Transverse colon (tissue), 4 donors: ENCODE measurements around the gene ERICH2. TPM values are rescaled to one million over a fixed set of nuclear protein-coding genes. Genes with fewer than 3 reads are reported as not detected.

ENCODE experiments used
- DNase-seq: peaks from one replicate; pipeline ENCODE4 v3.0.0-alpha.2; 2019
- H3K27ac ChIP-seq, 4 donors: fragments of 200-600 bp; sonication (generic); 2 replicates each; pipeline ENCODE4 v1.5.1; 2016 to 2018; ENCODE audit warnings: inconsistent platforms in 4 of 4
- H3K27me3 ChIP-seq: fragments of 200-600 bp; sonication (generic); 2 replicates; pipeline ENCODE4 v1.5.1; 2017; ENCODE audit warnings: inconsistent platforms
- H3K36me3 ChIP-seq, 4 donors: fragments of 200-600 bp; sonication (generic); 2 replicates each; pipeline ENCODE4 v1.5.1; 2017 to 2019; ENCODE audit warnings: inconsistent platforms in 4 of 4
- H3K4me1 ChIP-seq, 4 donors: fragments of 200-600 bp; sonication (generic); 2 replicates each; pipeline ENCODE4 v1.5.1; 2017 to 2020; ENCODE audit warnings: inconsistent platforms in 4 of 4
- H3K4me3 ChIP-seq, 4 donors: fragments of 200-600 bp; sonication (generic); 1 replicate in 1 of 4; 2 replicates in 3 of 4; pipeline versions ENCODE4 v1.5.1 to v1.6.1; 2017 to 2019; ENCODE audit warnings: inconsistent platforms in 4 of 4
- H3K9me3 ChIP-seq, 2 donors: fragments of 200-600 bp; sonication (generic); 2 replicates each; pipeline ENCODE4 v1.5.1; 2017 to 2019; ENCODE audit warnings: inconsistent platforms in 2 of 2
- CTCF ChIP-seq, 5 experiments: fragments of 200-600 bp in 3 of 5; fragments of 450-650 bp in 2 of 5; sonication (generic) in 3 of 5; IDR thresholded peaks; 1 replicate in 2 of 5; 2 replicates in 3 of 5; pipeline ENCODE4 v1.5.1; 2016 to 2017; ENCODE audit warnings: antibody characterized with exemption in 5 of 5, inconsistent platforms in 3 of 5, mild to moderate bottlenecking in 2 of 5, moderate library complexity in 1 of 5
- EP300 ChIP-seq: sonication (generic); formaldehyde crosslinking; IDR thresholded peaks from one replicate; pipeline ENCODE4 v1.6.1; 2017; ENCODE audit warnings: antibody characterized with exemption, low read depth
- POLR2A ChIP-seq: fragments of 450-650 bp; IDR thresholded peaks from one replicate; pipeline ENCODE4 v1.6.1; 2016; ENCODE audit warnings: antibody characterized with exemption, mild to moderate bottlenecking, moderate library complexity
- POLR2AphosphoS5 ChIP-seq, 3 donors: sonication (generic); formaldehyde crosslinking; IDR thresholded peaks; one replicate each; pipeline ENCODE4 v1.6.1; 2016; ENCODE audit warnings: antibody characterized with exemption in 3 of 3
- WGBS, 2 donors: methylation state at CpG; one replicate each; pipeline ENCODE4 v1.1.5; 2018; ENCODE audit warnings: low coverage in 1 of 2; 5-methylcytosine and 5-hydroxymethylcytosine counted together
- in situ Hi-C, 4 donors: fragments of 200-750 bp; cut with MboI; loops; one replicate each; pipeline versions ENCODE4 v1.15.0 to v1.15.1; 2017; ENCODE audit warnings: low sequenced_read_pairs in 3 of 4, low pct_ligation_motif_present in 1 of 4, low pct_unique_long_range_greater_than_20kb in 1 of 4
- intact Hi-C: fragments of 100-400 bp; cut with DNase I; formaldehyde crosslinking; loops from one replicate; pipeline ENCODE4 v1.15.1; 2023; ENCODE audit warnings: low total_unique reads
- total RNA-seq, 4 donors: library from RNA; depleted of rRNA; stranded (reverse); fragments of >200 nt; gene quantifications; one replicate each; pipeline ENCODE4 v1.1.0, GENCODE V29; 2016

Gene ERICH2
- total RNA-seq, 4 donors from 2014 or later: not detected

- H3K36me3 ChIP-seq: no peaks in the 10 kb centered on the region
- peaks cover 41 to 81% (median 73%) of the 10 kb centered on the region in 4 donors for H3K4me1 ChIP-seq
- in situ Hi-C loops: loop anchor here (10.0 to 25.0 kb wide), 4 partner anchors 108 to 585 kb away; partner anchors contain the start of gene SP5 (in 1 of the 4)
These were observed 49.8 kb downstream of the ERICH2 start for GRCh38 chr2:170819680-170820664.

GRCh38 chr2:170820757-170821530, 50.8 kb downstream of the ERICH2 start:
- no peaks in the 10 kb centered on the region for H3K9me3 ChIP-seq
- no peaks in the 10 kb centered on the region for H3K36me3 ChIP-seq
- intact Hi-C loops: no loop called here
- WGBS, 2 donors: 9 to 20% methylated on average over 11 to 18 of the region's 18 CpGs
- H3K4me3 ChIP-seq: peak overlapping the region in 2 of 4 donors; percentile 2 to 27
- H3K4me1 ChIP-seq: peaks cover 35 to 74% (median 67%) of the 10 kb centered on the region in 4 donors
- in situ Hi-C loops: loop anchor here in 3 of 4 donors (25.0 kb wide), 2 partner anchors 109 to 409 kb away; partner anchors contain the start of gene SP5 (in 1 of the 3)
- H3K27ac ChIP-seq: no peak overlapping the region
- no peak for DNase-seq
- peaks cover 100% of the 10 kb centered on the region for H3K27me3 ChIP-seq
- TF ChIP-seq EP300 (no peak), POLR2A (no peak), POLR2AphosphoS5 (IDR thresholded peaks at IDR 0.05) (no peak), CTCF (IDR thresholded peaks at IDR 0.05) (no peak)

More at GRCh38 chr2:170819680-170820664, 49.8 kb downstream of the ERICH2 start:
- Histone ChIP-seq H3K9me3 (no peaks in the 10 kb centered on the region), H3K27ac (no peak overlapping the region), H3K4me3 (peak overlapping the region in 2 of 4 donors; percentile 2 to 27), H3K27me3 (peaks cover 100% of the 10 kb centered on the region)
- intact Hi-C loops: loop anchor here (10.0 kb wide), 1 partner anchor 335 kb away; no protein-coding TSS in a partner anchor
- WGBS, 2 donors: 12 to 19% methylated on average over 6 to 35 of the region's 45 CpGs
- no peak for DNase-seq
- TF ChIP-seq CTCF (IDR thresholded peaks at IDR 0.05) (no peak), EP300 (no peak), POLR2A (no peak), POLR2AphosphoS5 (IDR thresholded peaks at IDR 0.05) (no peak)

GRCh38 chr2:170821531-170822289, 51.5 kb downstream of the ERICH2 start:
- Histone ChIP-seq H3K27ac (no peak overlapping the region), H3K36me3 (no peaks in the 10 kb centered on the region), H3K27me3 (peaks cover 95% of the 10 kb centered on the region), H3K4me3 (peak overlapping the region in 1 of 4 donors; percentile 3), H3K9me3 (no peaks in the 10 kb centered on the region), H3K4me1 (peaks cover 29 to 66% (median 59%) of the 10 kb centered on the region in 4 donors)
- in situ Hi-C loops: loop anchor here in 3 of 4 donors (25.0 kb wide), 2 partner anchors 109 to 409 kb away; partner anchors contain the start of gene SP5 (in 1 of the 3)
- no peak for DNase-seq
- intact Hi-C loops: no loop called here
- 17% methylated on average over 32 of the region's 40 CpGs; no CpG with 5 or more reads in 1 of the 2 donors for whole genome bisulfite sequencing, 2 donors
- TF ChIP-seq EP300: no peak
